Renal cortical epithelial cell (primary cell): ENCODE measurements around the gene RAD51D. TPM values are rescaled to one million over a fixed set of nuclear protein-coding genes. Genes with fewer than 3 reads are reported as not detected.
"Not testable (repeated sequence)": the region's sequence is repeated elsewhere in the genome, so short reads cannot be mapped to it uniquely, and the experiment has no call there.

Experiments
- DNase-seq: peaks from one replicate; pipeline ENCODE4 v3.0.0-alpha.2; 2011; ENCODE audit warnings: low read depth
- total RNA-seq: library from RNA; depleted of rRNA; stranded (reverse); fragments of >200 nt; gene quantifications from 2 replicates; pipeline ENCODE4 v1.2.3, GENCODE V29; 2014

The RAD51D gene
- total RNA-seq, 1 donor from 2014 or later, result 8.8 TPM

DNA sequence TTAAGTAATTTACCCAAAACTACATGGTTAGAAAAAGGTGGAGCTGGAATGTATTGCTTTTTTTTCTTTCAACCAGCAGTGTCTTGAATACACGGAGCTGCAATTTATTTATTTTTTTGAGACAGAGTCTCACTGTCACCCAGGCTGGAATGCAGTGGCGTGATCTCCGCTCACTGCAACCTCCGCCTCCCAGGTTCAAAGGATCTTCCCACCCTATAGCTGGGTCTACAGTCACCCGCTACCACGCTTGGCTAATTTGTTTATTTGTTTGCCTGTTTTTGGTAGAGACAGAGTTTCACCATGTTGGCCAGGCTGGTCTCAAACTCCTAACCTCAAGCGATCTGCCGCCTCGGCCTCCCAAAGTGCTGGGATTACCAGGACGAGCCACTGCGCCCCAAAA lies 29.0 kb downstream of the RAD51D start:
- not testable (repeated sequence) for DNase-seq

DNA sequence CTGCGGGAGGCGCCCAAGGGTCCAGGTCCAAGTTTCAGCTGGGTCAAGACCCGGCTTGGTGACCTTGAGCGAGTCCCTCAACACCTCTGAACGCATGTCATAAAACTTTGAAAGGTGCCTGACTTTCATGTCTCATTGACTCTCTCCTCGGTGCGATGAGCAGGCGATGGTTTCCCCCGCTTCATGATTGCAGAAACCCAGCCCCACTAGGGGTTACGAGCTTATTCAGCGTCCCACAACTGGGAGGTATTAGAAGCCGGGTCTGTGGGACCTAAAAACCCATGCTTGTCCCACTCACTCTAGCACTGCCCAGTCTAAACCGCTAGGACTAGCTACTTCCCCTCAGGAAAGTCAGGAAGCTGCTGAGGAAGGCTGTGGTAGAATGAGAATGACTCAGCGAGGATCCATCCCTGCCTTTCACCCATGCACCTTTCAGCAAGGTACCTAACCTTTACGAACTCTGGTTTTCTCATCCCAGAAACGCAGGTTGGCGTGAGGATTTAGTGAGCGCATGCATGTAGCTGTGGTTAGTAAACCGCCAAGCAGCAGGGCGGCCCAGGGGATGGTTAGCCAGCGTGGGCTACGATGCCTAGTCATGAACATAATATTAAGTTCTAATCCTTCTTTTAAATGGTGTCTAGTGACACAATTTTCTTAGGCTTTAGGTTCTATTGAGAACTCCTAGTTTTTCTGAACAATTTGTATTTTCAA lies 29.9 kb downstream of the RAD51D start:
- peak; percentile 74 for DNase-seq

DNA sequence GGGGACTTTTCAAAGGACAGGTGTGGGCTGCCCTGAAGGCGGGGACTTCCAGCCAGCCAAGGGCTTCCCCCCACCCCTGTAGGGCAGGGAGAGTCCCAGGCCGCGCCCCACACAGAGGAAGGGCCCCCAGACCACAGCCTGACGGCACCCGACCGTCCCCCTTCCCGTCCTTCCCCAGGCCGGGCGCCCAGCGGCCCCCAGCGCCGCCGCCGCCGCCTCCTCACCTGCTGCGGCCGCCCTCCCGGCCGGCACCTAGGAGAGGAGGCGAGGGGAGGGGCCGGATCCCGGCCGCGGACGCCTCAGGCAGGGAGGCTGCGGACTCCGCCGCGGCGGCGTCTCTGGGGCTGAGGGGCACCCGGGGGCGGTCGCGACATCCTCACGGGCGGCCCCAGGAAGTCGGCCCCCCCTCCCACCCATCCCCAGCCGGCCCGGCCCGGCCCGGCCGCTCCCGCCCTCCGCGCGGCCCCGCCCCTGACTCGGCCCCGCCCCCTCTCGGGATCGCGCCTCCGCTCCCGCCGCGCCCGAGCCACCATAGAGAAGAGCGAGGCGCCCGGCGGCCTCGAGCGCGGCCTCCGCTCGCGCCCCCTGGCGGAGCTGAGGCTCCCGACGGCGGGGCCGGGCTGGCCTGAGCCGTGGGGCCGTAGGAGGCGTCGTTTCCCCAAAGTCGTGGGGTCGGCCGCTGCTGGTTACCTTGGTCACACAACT lies 30.6 kb downstream of the RAD51D start:
- no peak for DNase-seq

DNA sequence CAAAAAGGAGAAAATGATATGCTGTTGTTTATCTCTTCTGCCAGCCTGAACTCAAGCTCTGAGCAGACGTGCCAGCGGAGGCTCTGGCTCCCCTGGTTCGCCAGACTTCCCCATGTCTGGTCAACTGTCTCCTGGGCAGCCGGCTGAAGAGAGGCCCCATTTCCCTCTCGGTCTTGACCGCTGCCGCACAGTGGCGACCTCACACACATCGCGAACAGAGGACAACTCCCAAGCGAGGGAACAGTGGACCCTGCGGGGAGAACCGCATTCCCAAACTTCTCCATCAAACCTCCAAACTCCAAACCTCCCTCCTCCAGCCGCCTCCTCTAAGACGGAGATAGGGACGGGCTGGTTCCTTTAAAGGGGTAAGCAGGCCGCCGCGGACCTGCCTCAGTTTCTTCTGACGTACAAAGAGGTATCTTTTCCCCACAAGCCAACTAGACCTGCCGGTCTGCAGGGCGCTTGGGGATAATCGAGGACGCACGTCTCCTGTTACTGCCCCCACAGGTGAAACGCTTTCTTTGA lies 31.2 kb downstream of the RAD51D start:
- no peak for DNase-seq

DNA sequence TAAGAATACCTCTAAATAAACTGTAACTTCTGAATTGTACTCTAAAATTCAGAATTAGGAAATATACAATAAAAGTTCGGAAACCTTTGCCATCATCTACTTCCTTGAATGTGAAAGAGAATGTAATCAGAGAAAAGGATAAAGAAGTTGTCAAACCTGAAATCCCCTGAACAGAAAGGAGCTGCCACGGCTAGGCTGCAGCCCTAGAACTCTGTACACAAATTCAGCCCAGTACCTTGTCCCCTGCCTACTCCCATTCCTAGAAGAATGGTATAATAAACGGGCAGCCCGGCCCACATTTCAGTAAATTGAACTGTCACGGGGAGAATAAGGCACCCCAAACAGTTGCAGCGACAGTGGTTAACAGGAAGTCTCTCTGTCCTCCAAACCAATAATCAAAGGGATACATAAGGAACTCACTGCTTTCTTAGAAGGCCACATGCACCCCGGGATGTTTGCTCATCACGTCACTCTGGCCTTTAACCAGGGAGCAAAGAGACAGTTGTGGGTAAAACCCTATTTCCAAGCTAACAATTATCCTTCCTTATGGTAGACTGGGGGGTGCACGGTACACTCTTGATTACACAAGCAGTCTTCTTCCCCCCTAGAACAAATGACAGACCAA lies 31.8 kb downstream of the RAD51D start:
- DNase-seq, result no peak

DNA sequence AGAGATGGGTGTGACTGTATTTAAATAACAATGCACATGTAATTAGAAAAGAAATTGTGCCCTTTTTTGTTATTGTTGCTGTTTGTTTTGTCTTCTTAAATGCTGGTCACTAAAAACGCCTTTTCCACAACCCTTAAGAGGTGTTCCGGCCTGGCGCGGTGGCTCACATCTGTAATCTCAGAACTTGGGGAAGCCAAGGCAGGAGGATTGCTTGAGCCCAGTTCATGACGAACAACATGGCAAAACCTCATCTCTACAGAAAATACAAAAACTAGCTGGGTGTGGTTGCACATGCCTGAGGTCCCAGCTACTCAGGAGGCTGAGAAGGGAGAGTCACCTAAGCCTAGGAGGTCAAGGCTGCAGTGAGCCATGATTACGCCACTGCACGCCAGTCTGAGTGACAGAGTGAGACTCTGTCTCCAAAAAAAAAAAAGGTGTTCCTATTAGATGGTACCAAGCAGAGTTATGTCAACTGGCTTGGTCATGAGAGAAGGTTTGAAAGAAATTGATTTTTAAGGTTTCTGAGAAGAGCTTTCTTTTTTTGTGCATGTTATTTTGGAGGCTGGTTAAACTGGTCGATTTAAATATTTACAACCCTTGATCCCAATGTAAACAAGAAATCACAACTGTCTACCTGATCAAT lies 32.6 kb downstream of the RAD51D start:
- no peak for DNase-seq

DNA sequence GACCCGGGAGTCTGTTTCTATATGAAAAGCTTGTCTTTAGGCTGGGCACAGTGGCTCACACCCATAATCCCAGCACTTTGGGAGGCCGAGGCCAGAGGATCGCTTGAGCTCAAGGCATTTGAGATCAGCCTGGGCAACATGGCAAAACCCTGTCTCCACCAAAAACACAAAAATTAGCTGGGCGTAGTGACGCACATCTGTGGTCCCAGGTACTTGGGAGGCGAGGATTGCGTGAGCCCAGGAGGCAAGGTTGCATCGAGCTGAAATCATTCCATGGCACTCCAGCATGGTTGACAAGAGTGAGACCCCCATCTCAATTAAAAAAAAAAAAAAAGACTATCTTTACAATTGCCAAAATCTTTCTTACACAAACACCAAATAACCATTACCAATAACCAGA lies 33.5 kb downstream of the RAD51D start:
- DNase-seq, result no peak

DNA sequence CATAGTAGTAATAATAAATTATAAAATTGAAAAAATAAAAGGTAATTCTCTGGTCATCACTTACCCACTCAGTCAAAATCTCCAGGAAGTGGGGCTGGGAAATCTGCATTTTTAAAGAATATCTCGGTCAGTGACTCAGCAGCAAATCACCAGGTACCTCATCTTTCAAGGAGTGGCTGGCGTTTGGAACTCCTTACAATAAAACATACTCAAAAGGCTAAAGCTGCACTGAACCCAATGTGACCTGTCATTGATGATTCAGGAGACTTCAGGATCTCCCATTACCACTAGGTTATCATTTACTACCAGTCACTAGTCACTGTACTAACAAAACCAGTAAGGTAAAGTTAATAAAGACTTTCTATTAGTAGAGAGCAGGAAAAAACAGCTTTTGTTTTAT lies 34.7 kb downstream of the RAD51D start:
- DNase-seq, result peak; percentile 86

DNA sequence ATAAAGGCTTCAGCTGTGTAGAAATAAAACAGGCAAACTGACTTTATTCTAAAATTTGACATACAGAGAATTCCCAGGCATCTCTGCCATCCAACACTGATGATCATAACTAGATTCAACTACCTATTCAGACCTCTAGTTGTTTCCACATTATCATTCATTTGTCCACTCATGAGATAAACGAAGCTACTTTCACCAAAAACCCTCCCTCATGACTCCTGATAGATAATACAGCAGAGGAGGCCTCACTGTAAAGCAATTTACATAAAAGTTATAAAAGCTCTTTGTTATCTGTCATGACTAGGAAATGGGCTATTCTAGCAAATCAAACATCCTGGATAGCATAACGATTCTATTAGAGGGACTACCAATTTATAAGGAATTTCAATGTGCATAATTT lies 36.6 kb downstream of the RAD51D start:
- DNase-seq, result no peak

DNA sequence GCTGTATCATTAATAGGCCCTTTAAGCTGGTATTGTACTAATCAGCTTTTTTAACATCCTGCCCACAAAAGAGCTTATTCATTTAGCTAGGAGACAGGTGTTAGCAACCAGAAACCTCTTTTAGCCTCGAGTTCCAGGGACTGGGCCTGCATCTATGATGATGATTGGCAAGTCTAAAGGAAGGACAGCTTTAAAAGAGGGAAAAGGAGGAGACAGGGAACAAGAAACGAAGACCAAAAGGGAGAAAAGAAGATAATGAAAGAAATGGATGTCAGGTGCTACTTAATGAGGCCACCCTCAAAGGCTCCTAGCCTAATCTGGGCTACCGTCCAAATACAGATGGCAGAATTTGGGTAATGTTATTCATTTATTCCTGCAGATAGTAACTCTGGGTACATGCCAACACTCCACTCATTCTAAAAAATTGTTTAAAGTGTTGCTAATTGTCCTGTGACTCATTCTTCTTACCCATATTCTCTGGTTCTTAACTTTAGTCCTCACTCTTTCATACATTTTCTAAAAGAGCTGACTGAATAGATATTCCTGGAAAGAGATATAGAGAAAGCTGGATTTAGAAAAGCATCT lies 37.5 kb downstream of the RAD51D start:
- peak; percentile 87 for DNase-seq

DNA sequence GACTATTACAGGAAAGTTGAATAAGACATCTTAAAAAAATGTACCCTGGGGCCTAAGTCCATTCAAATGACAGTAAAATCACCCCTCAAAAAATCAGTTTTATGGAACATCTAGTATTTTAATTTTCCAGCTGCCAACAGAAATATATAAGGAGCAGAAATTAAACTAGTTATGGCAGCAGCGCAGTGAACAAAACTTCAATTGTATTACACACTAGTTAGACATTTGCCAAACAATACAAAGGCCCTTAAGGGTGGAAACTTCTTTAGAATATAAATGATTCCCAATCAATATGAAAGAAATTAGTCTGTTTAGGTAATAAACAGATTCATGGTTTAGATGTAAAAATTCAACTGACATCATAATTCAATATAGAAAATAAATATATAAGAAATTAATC lies 38.0 kb downstream of the RAD51D start:
- no peak for DNase-seq

DNA sequence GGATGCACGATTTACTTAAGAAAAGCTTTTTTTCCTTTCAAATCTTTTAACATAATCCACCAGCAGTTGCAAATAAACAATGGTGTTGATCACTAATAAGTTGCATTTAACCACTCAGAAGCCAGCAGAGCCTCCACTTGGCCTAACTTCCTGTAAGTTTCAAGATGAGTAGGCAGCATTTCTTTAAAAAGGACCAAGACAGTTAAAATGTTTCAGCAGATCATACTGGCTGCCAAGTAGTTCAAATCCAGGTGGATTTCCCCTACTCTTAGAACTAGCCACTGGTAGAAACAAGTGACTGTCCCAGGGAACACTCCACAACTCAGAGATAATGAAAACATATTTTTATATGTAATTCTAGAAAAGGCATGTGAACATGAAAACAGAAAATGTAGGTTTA lies 39.1 kb downstream of the RAD51D start:
- no peak for DNase-seq

DNA sequence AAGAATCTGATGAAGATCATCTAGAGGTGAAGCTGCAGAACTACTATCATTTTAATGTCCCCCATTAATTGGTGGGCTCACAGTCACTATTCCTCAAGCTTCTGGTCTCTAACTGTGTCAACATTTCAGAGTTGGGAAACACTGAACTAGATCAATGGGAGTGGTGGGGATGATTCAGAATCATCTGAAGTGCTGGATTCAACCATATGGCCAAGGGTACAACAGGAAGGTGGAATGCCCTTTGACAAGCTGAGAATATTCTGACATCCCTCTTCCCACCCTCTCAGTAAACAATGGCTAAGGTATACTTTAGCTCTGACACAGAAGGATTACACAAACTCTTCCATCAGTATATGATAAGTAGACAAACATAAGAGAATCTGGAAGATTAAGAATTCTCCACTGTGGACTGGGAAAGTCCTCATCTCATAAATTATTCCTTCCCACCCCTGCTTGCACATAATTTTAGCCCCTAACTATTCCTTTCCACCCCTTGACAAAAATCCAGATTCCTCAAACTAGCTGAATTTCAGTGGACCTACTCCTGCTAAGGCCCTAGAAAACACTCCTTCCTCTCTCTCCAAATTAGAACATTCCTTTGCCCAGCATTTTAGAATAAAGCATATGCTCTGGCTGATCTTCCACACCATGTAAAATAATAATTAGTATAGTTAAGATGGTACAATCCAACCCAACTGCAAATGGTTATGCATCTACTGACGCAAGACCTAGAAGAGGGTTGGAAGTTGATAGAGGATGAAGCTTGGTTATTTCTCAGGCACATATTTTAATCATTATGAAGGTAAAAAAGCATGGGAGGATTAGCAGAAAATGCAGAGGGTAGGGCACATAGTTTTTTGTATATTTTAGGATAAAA lies 39.9 kb downstream of the RAD51D start:
- DNase-seq, result peak; percentile 80

DNA sequence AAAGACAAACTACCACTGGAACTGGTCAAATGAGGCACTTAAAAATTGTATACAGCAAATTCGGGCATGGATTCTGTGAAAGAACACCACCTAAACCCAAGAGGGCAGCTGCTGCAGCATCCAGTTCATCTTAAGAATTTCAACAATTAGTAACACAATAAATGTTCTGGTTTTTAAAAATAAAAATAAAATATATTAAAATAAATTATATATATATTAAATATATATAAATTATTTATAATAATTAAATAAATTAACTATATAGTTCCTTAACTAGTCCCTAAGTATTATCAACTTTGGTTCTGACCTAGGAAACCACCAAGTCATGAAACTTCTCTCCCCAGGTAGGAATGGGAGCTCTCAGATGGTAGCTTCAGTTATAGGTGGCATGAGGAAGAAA lies 42.8 kb downstream of the RAD51D start:
- DNase-seq, result no peak

DNA sequence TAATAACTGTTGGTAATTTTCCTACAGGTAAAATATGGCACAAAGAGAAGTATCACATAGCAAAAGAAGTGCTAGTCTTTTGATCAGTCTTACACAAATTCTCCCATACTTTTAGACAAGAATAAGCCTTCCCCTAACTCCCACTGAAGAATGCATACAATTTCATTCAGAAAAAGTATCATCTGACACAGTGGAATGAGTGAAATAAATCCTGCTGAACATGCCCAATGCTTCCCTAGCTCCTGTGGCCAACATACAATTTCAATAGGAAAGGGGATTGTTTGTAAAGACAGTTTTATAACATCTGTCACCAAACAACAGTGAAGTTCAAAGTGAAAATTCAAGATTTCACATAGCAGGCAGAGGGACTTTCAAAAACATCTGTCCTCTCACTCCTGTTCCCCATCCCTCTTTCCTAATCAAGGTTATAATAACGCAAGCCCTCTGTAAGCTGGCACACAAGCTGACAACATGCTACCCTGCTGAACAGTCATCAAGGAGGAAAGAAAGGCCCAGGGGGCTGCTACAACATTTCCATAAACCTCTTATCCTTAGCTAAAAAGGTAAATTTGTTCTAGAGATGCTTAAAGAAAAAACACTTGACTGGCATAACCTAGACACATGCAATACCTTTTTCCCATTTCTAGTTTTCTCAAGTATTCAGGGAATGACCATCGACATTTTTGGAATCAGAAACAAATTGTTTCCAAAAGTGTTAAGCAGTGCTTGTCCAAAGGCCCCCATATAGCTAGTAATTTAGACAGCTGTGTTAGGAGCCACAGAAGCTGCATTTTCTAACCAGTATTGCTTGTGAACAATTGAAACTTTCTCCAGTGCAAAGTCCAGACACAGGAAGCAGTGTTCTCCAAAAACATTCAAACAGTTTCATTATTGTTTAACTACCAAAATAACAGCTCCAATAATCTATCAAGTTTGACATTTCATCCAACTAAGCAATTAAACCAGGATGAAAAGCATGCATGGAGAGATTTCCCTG lies 44.7 kb downstream of the RAD51D start:
- peak; percentile 65 for DNase-seq

DNA sequence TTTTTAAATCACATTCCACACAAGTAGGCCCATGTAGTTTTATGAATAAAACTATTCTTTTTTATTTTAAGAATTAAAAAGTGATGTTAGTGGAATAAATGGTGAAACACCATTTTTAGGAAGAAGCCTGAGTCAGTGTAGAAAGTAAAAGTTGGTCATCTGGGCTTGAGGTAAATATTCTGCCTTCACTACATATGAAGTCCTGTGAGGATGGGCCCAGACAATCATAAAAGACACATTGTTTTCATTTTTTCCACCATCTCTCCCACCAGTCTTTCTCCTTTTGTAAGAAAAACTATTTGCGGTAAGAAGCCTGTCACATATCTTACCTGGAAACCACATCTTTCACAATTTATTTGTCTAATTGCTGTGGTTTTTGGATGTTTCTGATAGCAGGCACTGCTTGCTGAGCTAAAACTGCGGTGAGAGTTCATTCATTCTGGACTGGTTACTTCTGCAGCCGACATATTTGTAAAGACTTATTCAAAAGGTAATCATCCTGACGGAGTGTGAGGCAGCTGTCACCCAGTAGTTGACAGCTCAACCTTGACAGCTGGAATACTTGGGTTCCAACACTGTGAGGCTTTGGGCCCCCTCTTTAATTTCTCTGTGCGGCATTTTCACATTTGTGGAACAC lies 45.6 kb downstream of the RAD51D start:
- peak; percentile 67 for DNase-seq

DNA sequence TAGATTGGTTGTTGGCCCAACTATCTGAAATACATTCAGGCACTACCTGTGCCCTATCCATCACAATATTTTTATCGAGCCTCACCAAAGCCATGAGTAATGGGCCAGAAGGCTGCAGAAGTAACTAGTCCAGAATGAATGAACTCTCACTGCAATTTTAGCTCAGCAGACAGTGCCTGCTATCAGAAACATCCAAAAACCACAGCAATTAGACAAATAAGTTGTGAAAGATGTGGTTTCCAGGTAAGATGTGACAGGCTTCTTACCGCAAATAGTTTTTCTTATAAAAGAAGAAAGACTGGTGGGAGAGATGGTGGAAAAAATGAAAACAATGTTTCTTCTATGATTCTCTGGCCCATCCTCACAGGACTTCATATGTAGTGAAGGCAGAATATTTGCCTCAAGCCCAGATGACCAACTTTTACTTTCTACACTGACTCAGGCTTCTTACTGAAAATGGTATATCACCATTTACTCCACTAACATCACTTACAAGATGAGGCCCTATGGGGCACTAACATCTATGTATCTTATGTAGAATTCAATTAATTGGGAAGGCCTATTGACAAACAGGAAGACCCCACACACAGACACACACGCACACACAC lies 46.4 kb downstream of the RAD51D start:
- DNase-seq, result no peak

DNA sequence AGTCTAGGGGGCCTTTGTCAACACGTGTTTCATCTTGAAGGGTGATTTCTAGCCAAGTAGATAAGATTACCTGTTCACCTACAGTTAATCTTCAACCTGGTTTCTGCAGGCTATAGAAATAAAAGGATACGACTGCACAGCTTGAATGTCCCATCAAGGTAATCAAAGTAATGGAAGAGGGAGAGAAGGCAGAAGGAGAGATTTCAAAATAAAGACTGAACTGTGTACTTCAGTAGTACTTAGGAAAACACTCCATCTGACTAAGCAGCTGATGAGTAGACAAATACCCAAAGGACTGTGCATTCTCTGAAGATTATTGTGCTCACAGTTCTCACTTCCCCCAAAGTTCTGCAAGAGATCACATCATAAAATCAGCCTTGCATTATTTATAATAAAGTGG lies 50.3 kb downstream of the RAD51D start:
- DNase-seq, result peak; percentile 72

DNA sequence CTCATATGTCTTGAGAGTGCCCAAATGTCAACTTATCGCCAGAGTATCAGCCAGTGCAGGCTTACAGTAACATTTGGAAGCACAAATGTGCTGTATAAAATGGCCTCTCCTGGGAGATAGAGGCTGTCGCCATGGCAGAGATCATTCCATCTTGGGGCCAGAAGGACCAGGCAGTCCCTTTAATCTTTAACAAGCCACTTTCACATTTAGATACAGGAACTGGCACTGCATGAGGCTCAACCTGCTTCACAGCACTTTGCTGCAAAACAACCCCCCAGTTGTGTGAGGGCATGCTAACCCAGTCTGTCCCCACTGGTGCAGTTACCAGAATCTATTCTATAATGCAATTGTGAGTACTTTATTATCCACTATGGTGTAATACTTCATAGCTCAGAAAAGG lies 51.4 kb downstream of the RAD51D start:
- no peak for DNase-seq
